GM19324 (cell line): Measurements from ENCODE around the gene TBPL1.
A peak's percentile ranks its signal among the peaks of the same experiment; 100 is the strongest.
"Not testable (repeated sequence)": the region's sequence is repeated elsewhere in the genome, so short reads cannot be mapped to it uniquely, and the experiment has no call there.

Experiments
- ATAC-seq: cut with Tn5 transposase; IDR thresholded peaks from one replicate; pipeline ENCODE4 v1.9.1; 2021; ENCODE audit warnings: mild to moderate bottlenecking, moderate library complexity; ENCODE audit not compliant: unreplicated experiment, low FRiP score

TBPL1 gene

GRCh38 chr6:133951881-133952814 lies 876 bp upstream of the TBPL1 start:
- peak; percentile 56 for ATAC-seq

- ATAC-seq, result no peak
These were observed 801 bp downstream of the TBPL1 start for GRCh38 chr6:133953634-133954415.

GRCh38 chr6:133954657-133955576 lies 1.9 kb downstream of the TBPL1 start:
- no peak for ATAC-seq

GRCh38 chr6:133955582-133956415 lies 2.8 kb downstream of the TBPL1 start:
- no peak for ATAC-seq

DNA sequence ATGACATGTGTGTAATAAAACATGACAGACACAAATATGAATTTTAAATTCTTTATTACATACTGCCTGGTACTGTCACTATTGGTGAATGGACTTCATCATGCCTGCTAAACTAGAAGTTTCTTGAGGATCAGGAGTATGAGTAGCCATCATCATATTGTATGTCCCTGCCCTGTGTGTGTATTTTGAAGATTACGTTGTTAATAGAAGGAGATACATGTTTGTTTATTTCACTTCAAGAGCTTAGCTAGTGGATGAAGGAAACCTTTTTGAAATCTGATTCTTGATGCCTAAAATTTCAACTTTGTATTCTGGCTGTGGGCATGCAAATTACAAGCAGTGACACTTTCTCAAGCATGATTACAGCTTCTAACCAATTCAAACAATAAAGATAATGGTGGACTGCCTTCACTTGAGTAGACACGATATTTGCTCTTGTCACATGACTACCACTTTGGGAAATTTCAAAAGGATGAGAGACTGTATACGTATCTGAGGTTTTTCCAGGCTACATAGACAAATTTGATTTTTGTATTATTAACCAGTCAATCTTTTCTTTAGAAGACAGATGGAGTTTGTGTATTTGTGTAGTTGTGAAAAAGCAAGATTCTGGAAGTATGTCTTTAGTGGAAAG lies 3.5 kb downstream of the TBPL1 start:
- no peak for ATAC-seq

GRCh38 chr6:133957227-133957626 lies 4.2 kb downstream of the TBPL1 start:
- ATAC-seq, result no peak

DNA sequence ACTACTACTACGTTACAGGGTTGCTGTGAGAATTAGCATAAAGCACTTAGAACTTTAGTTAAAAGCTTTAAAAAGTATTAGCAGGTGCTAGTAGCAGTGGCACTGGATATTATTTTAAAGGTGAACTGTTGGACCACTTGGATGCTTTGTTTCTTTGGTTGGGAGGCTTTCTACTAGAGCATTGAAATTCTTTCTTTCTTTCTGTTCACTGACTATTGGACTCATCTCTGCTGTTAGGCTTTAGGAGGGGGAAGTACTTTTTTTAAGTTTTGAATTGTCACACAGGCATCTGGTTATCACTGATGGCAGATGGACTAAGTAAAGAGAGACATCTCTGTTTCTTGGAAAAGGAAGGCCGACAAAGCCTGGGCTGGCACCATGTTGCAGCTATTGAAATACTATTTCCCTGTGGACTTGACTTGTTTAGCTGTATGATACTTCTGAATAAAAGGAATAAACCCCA lies 4.8 kb downstream of the TBPL1 start:
- ATAC-seq, result no peak

DNA sequence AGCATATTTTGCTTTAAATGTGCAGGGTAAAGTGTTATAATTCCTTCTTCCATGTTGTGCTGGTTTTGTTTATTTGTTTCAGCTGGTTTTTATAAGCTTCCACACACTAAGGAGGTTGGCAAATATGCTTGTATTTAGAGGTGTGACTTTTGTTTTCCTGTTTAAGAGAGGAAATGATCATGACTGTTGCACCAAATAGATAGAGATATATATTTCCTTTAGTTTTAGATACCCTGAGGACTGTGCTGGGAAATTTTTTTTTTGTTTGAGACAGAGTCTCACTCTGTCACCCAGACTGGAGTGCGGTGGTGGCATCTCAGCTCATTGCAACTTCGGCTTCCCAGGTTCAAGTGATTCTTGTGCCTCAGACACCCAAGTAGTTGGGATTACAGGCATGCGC lies 5.8 kb downstream of the TBPL1 start:
- no peak for ATAC-seq

GRCh38 chr6:133959667-133960368 lies 6.8 kb downstream of the TBPL1 start:
- no peak for ATAC-seq

DNA sequence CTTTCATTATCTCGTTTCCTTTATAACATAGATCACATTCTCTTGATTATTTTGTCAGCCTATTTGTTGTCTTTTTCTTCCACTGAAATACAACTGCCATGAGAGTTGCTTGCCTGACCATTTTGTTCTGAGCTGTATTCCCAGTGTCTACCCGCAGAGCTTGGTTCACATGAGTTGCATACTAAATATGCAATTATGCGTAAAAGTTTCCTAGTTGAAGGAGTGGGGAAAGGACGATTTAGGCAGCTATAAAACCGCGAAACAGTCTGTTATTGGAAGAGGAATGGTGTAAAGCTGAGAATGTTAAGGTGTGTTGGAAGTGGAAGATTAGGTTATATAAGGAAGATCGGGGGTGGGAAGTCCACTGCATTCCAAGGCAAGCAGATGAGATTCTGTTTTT lies 8.8 kb downstream of the TBPL1 start:
- no peak for ATAC-seq

DNA sequence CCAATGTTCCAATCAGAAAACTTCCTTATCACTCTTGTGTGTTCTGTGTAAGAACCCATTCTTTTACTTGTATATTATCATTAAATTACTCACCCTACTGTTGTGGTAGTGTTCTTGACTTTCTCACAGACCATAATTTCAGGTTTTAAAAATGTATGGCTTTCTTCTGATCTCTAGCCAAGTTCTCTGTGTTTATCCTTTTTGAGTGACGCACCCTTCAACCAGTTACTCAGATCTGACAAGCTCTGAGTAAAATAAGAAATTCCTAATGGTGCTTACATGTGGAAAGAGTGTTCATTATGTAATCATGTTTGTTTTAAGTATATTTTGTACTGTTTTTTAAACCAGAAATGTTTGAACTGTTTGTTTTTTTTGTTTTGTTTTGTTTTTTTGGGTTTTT lies 11.0 kb downstream of the TBPL1 start:
- no peak for ATAC-seq

- no peak for ATAC-seq
These were observed 11.7 kb downstream of the TBPL1 start for GRCh38 chr6:133964702-133965101.

DNA sequence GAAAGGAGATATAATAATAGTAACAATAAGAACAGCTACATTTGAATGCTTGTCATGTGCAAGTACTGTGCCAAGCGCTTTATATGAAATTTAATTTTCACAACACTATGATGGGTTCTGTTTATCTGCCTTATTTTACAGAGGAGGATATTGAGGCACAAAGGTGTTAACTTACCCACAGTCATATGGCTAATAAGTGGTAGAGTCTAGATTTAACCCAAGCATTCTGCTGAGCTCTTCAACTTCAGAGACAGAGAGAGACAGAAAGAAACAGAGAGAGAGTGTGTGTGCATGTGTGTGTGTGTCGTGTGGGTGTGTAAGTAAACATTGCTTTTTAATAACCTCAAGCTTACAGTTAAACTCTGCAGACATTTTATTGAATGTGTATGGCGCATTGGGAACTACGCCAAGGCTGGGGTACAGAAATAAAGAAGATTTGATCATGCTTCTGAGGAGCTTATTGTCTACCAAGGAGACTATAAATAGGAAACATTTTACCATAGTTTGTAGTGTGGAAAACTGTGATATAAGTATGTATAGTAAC lies 12.9 kb downstream of the TBPL1 start:
- ATAC-seq, result no peak

DNA sequence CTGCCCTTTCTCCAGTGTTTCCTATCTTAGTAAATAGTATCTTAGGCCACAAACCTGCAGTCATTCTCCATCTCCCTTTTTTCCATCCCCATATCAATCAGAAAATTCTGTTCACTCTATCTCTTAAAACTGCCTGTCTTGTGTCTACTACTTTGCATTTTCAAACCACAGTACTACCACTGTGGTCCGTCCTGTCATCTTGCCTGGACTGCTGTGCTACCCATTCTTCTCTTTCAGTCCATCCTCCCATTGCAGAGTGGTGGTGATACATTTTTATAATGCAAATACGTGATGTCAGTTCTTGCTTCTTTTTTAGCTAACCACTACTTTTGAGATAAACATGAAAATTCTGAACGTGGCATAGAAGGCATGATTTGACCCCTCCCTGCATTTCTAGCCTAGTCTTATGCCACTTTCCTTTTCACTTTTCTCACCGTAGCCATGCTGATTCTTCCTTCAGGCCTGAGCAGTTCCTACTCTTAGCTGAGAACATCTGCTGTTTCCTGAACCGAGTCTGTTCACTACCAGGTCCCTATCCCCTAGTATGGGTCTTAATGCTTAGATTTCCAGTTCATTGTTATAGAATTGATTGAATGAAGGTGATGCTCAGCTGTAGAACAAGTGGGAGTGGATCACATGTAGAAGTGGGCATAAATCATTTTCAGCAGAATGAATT lies 13.8 kb downstream of the TBPL1 start:
- ATAC-seq, result peak; percentile 83

- ATAC-seq, result no peak
These were observed 14.3 kb downstream of the TBPL1 start for GRCh38 chr6:133967347-133967746.

GRCh38 chr6:133967835-133968234 lies 14.8 kb downstream of the TBPL1 start:
- ATAC-seq, result not testable (repeated sequence)

- ATAC-seq, result no peak
These were observed 16.4 kb downstream of the TBPL1 start for GRCh38 chr6:133969285-133969920.
